Naive B cell (primary cell): Measurements from ENCODE around the gene NAGPA. TPM values are rescaled to one million over a fixed set of nuclear protein-coding genes. Genes with fewer than 3 reads are reported as not detected.

Source experiments
- ATAC-seq, 2 donors: fragments of 150-1000 bp; cut with Tn5 transposase; 2 replicates each; pipeline ENCODE4 v1.10.0; 2021; ENCODE audit warnings: low read depth in 2 of 2, mild to moderate bottlenecking in 2 of 2, moderate library complexity in 2 of 2
- DNase-seq: peaks from one replicate; pipeline ENCODE4 v3.0.0; 2022
- H3K27ac Mint-ChIP-seq, 6 donors: one replicate each; pipeline ENCODE4 v1.8.0; 2020 to 2022; ENCODE audit warnings: mild to moderate bottlenecking in 6 of 6, mixed read lengths in 6 of 6, moderate library complexity in 5 of 6, inconsistent platforms in 2 of 6
- H3K27me3 Mint-ChIP-seq, 3 donors: one replicate each; pipeline ENCODE4 v1.8.0; 2021 to 2022; ENCODE audit warnings: mixed read lengths in 3 of 3, mild to moderate bottlenecking in 1 of 3
- H3K36me3 Mint-ChIP-seq, 2 donors: one replicate each; pipeline ENCODE4 v1.8.0; 2020 to 2022; ENCODE audit warnings: mixed read lengths in 2 of 2, inconsistent platforms in 1 of 2, mild to moderate bottlenecking in 1 of 2
- H3K4me1 Mint-ChIP-seq, 3 donors: one replicate each; pipeline ENCODE4 v1.8.0; 2020 to 2022; ENCODE audit warnings: mixed read lengths in 3 of 3, inconsistent platforms in 1 of 3, mild to moderate bottlenecking in 1 of 3, moderate library complexity in 1 of 3
- H3K4me3 Mint-ChIP-seq, 8 donors: one replicate each; pipeline ENCODE4 v1.8.0; 2020 to 2022; ENCODE audit warnings: mild to moderate bottlenecking in 8 of 8, mixed read lengths in 8 of 8, moderate library complexity in 8 of 8, inconsistent platforms in 2 of 8
- H3K9me3 Mint-ChIP-seq, 7 donors: one replicate each; pipeline ENCODE4 v1.8.0; 2020 to 2022; ENCODE audit warnings: mixed read lengths in 7 of 7, mild to moderate bottlenecking in 5 of 7, inconsistent platforms in 2 of 7, moderate library complexity in 1 of 7
- polyA plus RNA-seq, 6 donors: library from polyadenylated mRNA; unstranded; fragments of 300-500 nt; fragmentation: Illumina TruSeq; gene quantifications; one replicate each; pipeline ENCODE4 v1.2.3, GENCODE V29; 2021; ENCODE audit warnings: low read depth in 6 of 6

Gene NAGPA
- polyA plus RNA-seq, 6 donors from 2014 or later = 26.3 to 44.6 (median 33.1) TPM

GRCh38 chr16:5069854-5070253, 36.1 kb upstream of the NAGPA start:
- Mint-ChIP-seq H3K36me3 (no peaks in the 10 kb centered on the region), H3K9me3 (no peaks in the 10 kb centered on the region), H3K4me1 (peaks cover 24 to 37% (median 35%) of the 10 kb centered on the region in 3 donors), H3K27ac (peak overlapping the region in 3 of 6 donors; percentile 64 to 87 (median 70)), H3K27me3 (peaks cover 0 to 14% (median 0%) of the 10 kb centered on the region in 3 donors), H3K4me3 (peak overlapping the region in 5 of 8 donors; percentile 21 to 76 (median 66))
- DNase-seq = no peak
- no peak for ATAC-seq

DNA sequence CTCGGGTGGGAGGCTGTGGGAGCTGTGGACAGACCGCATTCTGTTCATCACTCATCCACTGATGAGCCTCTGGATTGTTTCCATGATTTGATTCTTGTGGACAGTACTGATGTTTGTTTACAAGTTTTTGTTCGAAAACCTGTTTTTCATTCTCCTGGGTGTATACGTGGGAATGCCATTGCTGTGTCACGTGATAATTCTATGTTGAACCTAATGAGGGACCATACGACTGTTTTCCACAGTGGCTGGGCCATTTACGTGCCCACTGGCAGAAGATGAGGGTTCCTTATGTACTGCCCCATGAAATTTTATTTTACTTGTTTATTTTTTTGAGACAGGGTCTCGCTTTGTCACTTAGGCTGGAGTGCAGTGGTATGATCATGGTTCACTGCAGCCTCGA, 35.3 kb upstream of the NAGPA start:
- Mint-ChIP-seq H3K4me3 (peak overlapping the region in 1 of 8 donors; percentile 7), H3K27ac (no peak overlapping the region), H3K36me3 (no peaks in the 10 kb centered on the region), H3K9me3 (no peaks in the 10 kb centered on the region), H3K4me1 (peaks cover 24 to 31% (median 29%) of the 10 kb centered on the region in 3 donors), H3K27me3 (peaks cover 0 to 21% (median 6%) of the 10 kb centered on the region in 3 donors)
- no peak for DNase-seq
- no peak for ATAC-seq

DNA sequence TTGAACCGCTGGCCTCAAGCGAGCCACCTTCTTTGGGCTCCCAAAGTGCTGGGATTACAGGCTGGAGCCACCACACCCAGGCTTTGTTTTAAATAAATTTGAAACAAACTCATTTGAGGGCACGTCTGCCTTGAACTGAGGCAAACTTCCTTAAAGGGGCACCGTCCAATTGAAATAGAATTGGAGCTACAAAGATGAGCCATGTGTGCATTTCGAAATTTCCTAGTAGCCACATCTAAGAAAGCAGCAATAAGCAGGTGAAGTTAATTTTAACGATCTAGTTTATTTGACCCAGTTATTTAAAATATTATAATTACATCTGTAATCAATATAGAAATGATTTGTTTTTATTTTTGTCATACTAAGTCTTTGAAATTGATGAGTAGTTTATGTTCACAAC, 32.8 kb upstream of the NAGPA start:
- Mint-ChIP-seq H3K9me3 (no peaks in the 10 kb centered on the region), H3K27ac (no peak overlapping the region), H3K36me3 (no peaks in the 10 kb centered on the region), H3K27me3 (peaks cover 3 to 42% (median 15%) of the 10 kb centered on the region in 3 donors), H3K4me1 (peaks cover 7 to 12% (median 9%) of the 10 kb centered on the region in 3 donors), H3K4me3 (no peak overlapping the region)
- DNase-seq = no peak
- no peak for ATAC-seq

- ATAC-seq = no peak
- DNase-seq = no peak
- Mint-ChIP-seq H3K4me1 (peaks cover 1 to 5% (median 2%) of the 10 kb centered on the region in 3 donors), H3K9me3 (no peaks in the 10 kb centered on the region), H3K36me3 (no peaks in the 10 kb centered on the region), H3K27me3 (peaks cover 3 to 43% (median 17%) of the 10 kb centered on the region in 3 donors), H3K4me3 (no peak within 1 kb of the TSS), H3K27ac (no peak within 1 kb of the TSS)
Observed at GRCh38 chr16:5065813-5066212, 32.1 kb upstream of the NAGPA start, which contains the start of gene C16orf89. Gene C16orf89 (minus strand): TSS chr16:5065956. CDS start chr16:5065908, 48 bp downstream.

DNA sequence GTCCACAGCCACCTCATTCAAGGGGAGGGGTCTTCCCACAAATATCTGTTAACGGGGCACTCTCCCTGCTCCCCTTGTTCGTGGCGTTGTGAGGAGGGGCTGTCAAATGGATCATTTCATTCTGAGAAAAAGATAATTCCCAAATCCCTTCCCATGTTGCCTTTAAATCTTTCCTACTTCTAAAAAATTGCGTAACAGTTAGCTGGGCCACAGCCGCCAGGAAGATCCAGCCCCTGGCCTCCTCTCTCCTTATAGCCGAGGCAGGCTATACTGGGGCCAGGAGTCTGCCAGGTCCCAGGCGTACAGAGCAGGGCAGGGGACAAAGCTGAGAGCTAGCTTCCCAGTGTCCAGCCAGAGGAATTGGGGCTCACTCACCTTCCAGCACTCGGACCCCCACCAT, 31.6 kb upstream of the NAGPA start:
- Mint-ChIP-seq H3K27ac (no peak overlapping the region), H3K4me1 (peaks cover 0 to under 1% (median 0%) of the 10 kb centered on the region in 3 donors)

DNA sequence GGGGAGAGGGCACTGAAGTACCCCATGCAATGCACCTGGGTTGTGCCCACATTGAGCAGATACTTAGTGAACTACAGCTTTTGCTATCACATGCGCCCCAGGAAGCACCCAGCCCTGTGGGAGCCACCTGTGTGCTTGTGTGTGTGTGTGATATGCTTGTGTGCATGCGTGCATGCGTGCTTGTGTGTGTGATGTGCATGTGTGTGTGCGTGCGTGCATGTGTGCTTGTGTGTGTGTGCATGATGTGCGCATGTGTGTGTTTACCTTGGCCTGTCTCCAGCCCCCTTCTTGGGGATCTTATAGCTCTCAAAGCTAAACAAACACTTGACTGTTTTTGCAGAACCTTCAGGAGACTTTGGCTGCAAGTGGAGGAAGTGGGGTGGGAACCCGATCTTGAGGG, 31.2 kb upstream of the NAGPA start:
- Mint-ChIP-seq H3K27me3 (peaks cover 3 to 49% (median 17%) of the 10 kb centered on the region in 3 donors), H3K27ac (no peak overlapping the region), H3K4me1 (no peaks in the 10 kb centered on the region), H3K9me3 (no peaks in the 10 kb centered on the region), H3K4me3 (no peak overlapping the region), H3K36me3 (no peaks in the 10 kb centered on the region)
- DNase-seq = no peak
- no peak for ATAC-seq

More for the DNA sequence above, 31.6 kb upstream of the NAGPA start:
- ATAC-seq (no peak), DNase-seq (no peak)
- Mint-ChIP-seq H3K27me3 (peaks cover 3 to 45% (median 17%) of the 10 kb centered on the region in 3 donors), H3K9me3 (no peaks in the 10 kb centered on the region), H3K36me3 (no peaks in the 10 kb centered on the region), H3K4me3 (no peak overlapping the region)

- no peak for DNase-seq
- H3K27me3 Mint-ChIP-seq = peaks cover 3 to 54% (median 18%) of the 10 kb centered on the region in 3 donors
- H3K9me3 Mint-ChIP-seq = no peaks in the 10 kb centered on the region
- ATAC-seq = no peak
- no peaks in the 10 kb centered on the region for H3K4me1 Mint-ChIP-seq
- H3K27ac Mint-ChIP-seq = no peak overlapping the region
- H3K4me3 Mint-ChIP-seq = no peak overlapping the region
- no peaks in the 10 kb centered on the region for H3K36me3 Mint-ChIP-seq
Observed at GRCh38 chr16:5062790-5063765, 29.3 kb upstream of the NAGPA start.

GRCh38 chr16:5062051-5062450, 28.3 kb upstream of the NAGPA start:
- Mint-ChIP-seq H3K4me1 (no peaks in the 10 kb centered on the region), H3K4me3 (peak overlapping the region in 1 of 8 donors; percentile 5), H3K9me3 (no peaks in the 10 kb centered on the region), H3K27ac (no peak overlapping the region), H3K36me3 (no peaks in the 10 kb centered on the region), H3K27me3 (peaks cover 3 to 51% (median 25%) of the 10 kb centered on the region in 3 donors)
- DNase-seq (no peak), ATAC-seq (no peak)

GRCh38 chr16:5060073-5060641, 26.4 kb upstream of the NAGPA start:
- no peak for ATAC-seq
- Mint-ChIP-seq H3K27ac (no peak overlapping the region), H3K4me3 (no peak overlapping the region), H3K27me3 (peaks cover 3 to 48% (median 25%) of the 10 kb centered on the region in 3 donors), H3K9me3 (no peaks in the 10 kb centered on the region), H3K4me1 (no peaks in the 10 kb centered on the region), H3K36me3 (no peaks in the 10 kb centered on the region)
- no peak for DNase-seq

DNA sequence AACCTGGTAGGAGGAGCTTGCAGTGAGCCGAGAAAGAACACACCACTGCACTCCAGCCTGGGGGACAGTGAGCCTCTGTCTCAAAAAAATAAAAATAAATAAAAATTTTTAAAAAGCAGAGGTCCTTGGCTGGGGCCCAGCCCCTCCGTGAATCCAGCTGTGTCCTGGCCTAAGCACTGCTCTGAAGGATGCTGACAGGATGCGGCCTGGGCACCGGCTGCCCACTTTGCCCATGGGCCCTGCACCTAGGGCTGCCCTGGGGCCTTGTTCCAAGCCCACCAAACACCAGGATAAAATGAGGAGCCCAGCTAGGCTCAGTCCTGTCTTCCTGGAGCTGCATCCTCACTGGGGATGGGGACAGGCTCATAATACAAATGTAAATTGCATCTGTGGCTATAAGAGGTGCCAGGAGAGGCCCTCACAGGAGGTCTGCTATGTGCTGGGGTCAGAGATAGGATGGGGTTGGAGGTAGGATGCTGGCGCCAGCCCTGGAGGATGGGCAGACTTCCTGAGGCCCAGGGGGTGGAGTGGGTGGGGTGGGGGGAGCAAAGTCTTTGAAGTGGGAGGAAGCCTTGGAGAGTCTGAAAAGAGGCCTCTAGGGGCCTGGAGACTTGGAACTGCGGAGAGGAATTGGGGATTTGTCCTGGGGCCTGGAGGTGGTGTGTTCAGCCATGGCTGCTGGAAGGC, 25.8 kb upstream of the NAGPA start:
- no peak overlapping the region for H3K4me3 Mint-ChIP-seq
- peaks cover 3 to 42% (median 24%) of the 10 kb centered on the region in 3 donors for H3K27me3 Mint-ChIP-seq
- H3K27ac Mint-ChIP-seq = no peak overlapping the region
- DNase-seq (no peak), ATAC-seq (no peak)
- no peaks in the 10 kb centered on the region for H3K36me3 Mint-ChIP-seq
- no peaks in the 10 kb centered on the region for H3K4me1 Mint-ChIP-seq
- H3K9me3 Mint-ChIP-seq = no peaks in the 10 kb centered on the region

GRCh38 chr16:5058476-5058875, 24.7 kb upstream of the NAGPA start:
- H3K4me3 Mint-ChIP-seq = no peak overlapping the region
- ATAC-seq (no peak), DNase-seq (no peak)
- H3K4me1 Mint-ChIP-seq = no peaks in the 10 kb centered on the region
- no peaks in the 10 kb centered on the region for H3K9me3 Mint-ChIP-seq
- no peaks in the 10 kb centered on the region for H3K36me3 Mint-ChIP-seq
- peaks cover 2 to 37% (median 19%) of the 10 kb centered on the region in 3 donors for H3K27me3 Mint-ChIP-seq
- H3K27ac Mint-ChIP-seq = no peak overlapping the region

DNA sequence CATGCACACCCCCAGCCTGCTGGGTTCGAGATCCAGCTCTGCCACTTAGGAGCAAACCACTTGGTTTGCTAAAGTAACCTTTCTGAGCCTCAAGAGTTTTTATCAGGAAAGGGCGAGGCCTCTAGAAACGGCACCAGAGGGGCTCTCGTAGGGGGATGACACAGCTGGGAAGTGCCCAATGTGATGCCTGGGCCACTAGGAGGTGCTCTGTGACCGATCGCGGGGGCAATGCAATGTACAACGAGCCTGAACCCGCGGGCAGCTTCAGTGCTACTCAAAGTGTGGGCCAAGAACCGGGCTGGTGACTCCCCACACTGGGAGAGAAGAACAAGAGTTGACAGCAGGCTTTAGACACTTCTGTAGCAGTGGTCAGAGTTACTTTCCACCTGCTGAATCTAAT, 22.6 kb upstream of the NAGPA start:
- Mint-ChIP-seq H3K36me3 (no peaks in the 10 kb centered on the region), H3K27me3 (peaks cover 0 to 16% (median 8%) of the 10 kb centered on the region in 3 donors), H3K4me1 (no peaks in the 10 kb centered on the region), H3K9me3 (peaks cover 0 to 2% (median under 1%) of the 10 kb centered on the region in 7 donors), H3K27ac (no peak overlapping the region), H3K4me3 (no peak overlapping the region)
- ATAC-seq (peak in 1 of 2 donors; percentile 65), DNase-seq (peak; percentile 15)
